Gastroesophageal sphincter (tissue), 3 donors: ENCODE results near the gene SPATA16.

Source experiments
- CTCF ChIP-seq, 4 experiments: fragments of 200-600 bp in 2 of 4; fragments of 450-650 bp in 2 of 4; sonication (generic) in 1 of 4; IDR thresholded peaks; one replicate each; pipeline ENCODE4 v1.5.1; 2017 to 2019; ENCODE audit warnings: antibody characterized with exemption in 4 of 4, mild to moderate bottlenecking in 2 of 4, moderate library complexity in 2 of 4
- POLR2A ChIP-seq, 2 donors: fragments of 450-650 bp; IDR thresholded peaks; one replicate each; pipeline ENCODE4 v1.6.1; 2017; ENCODE audit warnings: antibody characterized with exemption in 2 of 2, mild to moderate bottlenecking in 2 of 2, moderate library complexity in 1 of 2

GRCh38 chr3:173038484-173038871 is 102.6 kb downstream of the SPATA16 start:
- no peak for TF ChIP-seq POLR2A (IDR thresholded peaks at IDR 0.05)
- no peak for TF ChIP-seq CTCF (IDR thresholded peaks at IDR 0.05)
